ENCODE data around the gene GPC5. TPM values are rescaled to one million over a fixed set of nuclear protein-coding genes. Genes with fewer than 3 reads are reported as not detected.

GPC5 gene
- total RNA-seq, 1 donor from 2014 or later: 0.99 TPM

DNA sequence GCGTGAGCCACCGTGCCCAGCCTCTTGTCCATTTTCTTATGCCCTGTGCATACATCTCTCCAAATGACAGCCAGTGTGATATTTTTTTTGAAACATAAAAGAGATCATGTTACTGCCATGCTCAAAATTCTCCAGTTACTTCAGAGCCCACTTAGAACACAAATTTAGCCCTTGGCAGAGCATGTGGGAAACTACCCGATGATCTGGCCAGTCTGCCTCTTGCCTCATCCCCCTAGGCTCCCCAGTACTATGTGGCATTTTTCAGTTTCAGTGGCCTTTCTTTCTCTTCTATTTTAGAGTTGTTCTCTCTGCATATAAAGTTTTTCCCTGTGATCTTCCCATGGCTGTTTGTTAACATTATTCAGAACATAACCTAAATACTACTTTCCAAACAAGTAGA, 323.0 kb downstream of the GPC5 start:
- Mint-ChIP-seq H3K4me3 (ENCODE audit: unreplicated experiment) (no peak overlapping the region), H3K9me3 (ENCODE audit: low read depth) (no peaks in the 10 kb centered on the region), H3K4me1 (ENCODE audit: low read depth) (peaks cover 12% of the 10 kb centered on the region), H3K36me3 (ENCODE audit: low read depth) (no peaks in the 10 kb centered on the region), H3K27me3 (ENCODE audit: low read depth) (peaks cover 3% of the 10 kb centered on the region), H3K27ac (ENCODE audit: unreplicated experiment) (peak overlapping the region; percentile 13)
- no peak for DNase-seq (ENCODE audit: low spot score)
- TF ChIP-seq, protein P1, sequence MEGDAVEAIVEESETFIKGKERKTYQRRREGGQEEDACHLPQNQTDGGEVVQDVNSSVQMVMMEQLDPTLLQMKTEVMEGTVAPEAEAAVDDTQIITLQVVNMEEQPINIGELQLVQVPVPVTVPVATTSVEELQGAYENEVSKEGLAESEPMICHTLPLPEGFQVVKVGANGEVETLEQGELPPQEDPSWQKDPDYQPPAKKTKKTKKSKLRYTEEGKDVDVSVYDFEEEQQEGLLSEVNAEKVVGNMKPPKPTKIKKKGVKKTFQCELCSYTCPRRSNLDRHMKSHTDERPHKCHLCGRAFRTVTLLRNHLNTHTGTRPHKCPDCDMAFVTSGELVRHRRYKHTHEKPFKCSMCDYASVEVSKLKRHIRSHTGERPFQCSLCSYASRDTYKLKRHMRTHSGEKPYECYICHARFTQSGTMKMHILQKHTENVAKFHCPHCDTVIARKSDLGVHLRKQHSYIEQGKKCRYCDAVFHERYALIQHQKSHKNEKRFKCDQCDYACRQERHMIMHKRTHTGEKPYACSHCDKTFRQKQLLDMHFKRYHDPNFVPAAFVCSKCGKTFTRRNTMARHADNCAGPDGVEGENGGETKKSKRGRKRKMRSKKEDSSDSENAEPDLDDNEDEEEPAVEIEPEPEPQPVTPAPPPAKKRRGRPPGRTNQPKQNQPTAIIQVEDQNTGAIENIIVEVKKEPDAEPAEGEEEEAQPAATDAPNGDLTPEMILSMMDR (IDR thresholded peaks at IDR 0.05): no peak

- no peaks in the 10 kb centered on the region for H3K27me3 Mint-ChIP-seq (ENCODE audit: low read depth)
- H3K36me3 Mint-ChIP-seq (ENCODE audit: low read depth): no peaks in the 10 kb centered on the region
- peaks cover 12% of the 10 kb centered on the region for H3K4me1 Mint-ChIP-seq (ENCODE audit: low read depth)
- no peaks in the 10 kb centered on the region for H3K9me3 Mint-ChIP-seq (ENCODE audit: low read depth)
- DNase-seq (ENCODE audit: low spot score): no peak
- no peak overlapping the region for H3K4me3 Mint-ChIP-seq (ENCODE audit: unreplicated experiment)
- TF ChIP-seq, protein P1 (IDR thresholded peaks at IDR 0.05): peak; percentile 96
- no peak overlapping the region for H3K27ac Mint-ChIP-seq (ENCODE audit: unreplicated experiment)
These were observed 324.0 kb downstream of the GPC5 start for GRCh38 chr13:91722267-91722884.

DNA sequence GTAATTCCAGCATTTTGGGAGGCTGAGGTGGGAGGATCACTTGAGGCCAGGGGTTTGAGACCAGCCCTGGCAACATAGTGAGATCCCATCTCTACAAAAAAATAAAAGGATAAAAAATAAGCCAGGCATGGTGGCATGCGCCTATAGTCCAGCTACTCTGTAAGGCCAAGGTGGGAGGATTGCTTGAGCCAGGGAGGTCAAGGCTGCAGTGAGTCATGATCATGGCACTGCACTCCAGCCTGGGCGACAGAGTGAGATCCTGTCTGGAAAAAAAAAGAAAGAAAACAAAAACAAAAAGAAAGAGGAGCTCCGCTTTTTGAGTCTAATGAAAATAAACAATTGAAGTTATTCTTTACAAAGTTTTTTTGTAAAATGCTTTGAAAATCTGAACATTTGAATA, 326.2 kb downstream of the GPC5 start:
- H3K36me3 Mint-ChIP-seq (ENCODE audit: low read depth): no peaks in the 10 kb centered on the region
- no peaks in the 10 kb centered on the region for H3K27me3 Mint-ChIP-seq (ENCODE audit: low read depth)
- DNase-seq (ENCODE audit: low spot score): no peak
- peaks cover 12% of the 10 kb centered on the region for H3K4me1 Mint-ChIP-seq (ENCODE audit: low read depth)
- no peaks in the 10 kb centered on the region for H3K9me3 Mint-ChIP-seq (ENCODE audit: low read depth)
- TF ChIP-seq, protein P1 (IDR thresholded peaks at IDR 0.05): no peak
- no peak overlapping the region for H3K27ac Mint-ChIP-seq (ENCODE audit: unreplicated experiment)
- no peak overlapping the region for H3K4me3 Mint-ChIP-seq (ENCODE audit: unreplicated experiment)

DNA sequence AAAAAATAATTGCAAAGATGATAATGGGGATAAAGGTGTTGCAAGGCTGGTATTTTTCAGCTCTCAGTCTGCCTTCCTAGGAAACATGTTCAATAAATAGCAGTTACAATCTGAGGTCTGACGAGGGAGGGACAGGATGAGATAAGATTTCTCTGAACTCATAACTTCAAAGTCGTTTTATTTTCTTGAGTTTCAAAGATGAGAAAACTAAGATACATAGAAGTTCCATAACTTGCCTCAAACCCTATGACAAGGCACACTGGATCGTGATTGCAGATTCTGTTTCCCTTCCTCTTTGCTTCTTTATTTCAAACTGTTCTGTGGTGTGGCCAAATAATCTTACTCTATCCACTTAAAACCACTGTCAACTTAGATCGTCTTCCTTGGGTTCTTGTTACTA, 327.2 kb downstream of the GPC5 start:
- Mint-ChIP-seq H3K4me1 (ENCODE audit: low read depth) (peaks cover 12% of the 10 kb centered on the region), H3K36me3 (ENCODE audit: low read depth) (no peaks in the 10 kb centered on the region), H3K27me3 (ENCODE audit: low read depth) (no peaks in the 10 kb centered on the region), H3K9me3 (ENCODE audit: low read depth) (no peaks in the 10 kb centered on the region), H3K4me3 (ENCODE audit: unreplicated experiment) (no peak overlapping the region), H3K27ac (ENCODE audit: unreplicated experiment) (no peak overlapping the region)
- TF ChIP-seq, protein P1 (IDR thresholded peaks at IDR 0.05): no peak
- DNase-seq (ENCODE audit: low spot score): no peak

DNA sequence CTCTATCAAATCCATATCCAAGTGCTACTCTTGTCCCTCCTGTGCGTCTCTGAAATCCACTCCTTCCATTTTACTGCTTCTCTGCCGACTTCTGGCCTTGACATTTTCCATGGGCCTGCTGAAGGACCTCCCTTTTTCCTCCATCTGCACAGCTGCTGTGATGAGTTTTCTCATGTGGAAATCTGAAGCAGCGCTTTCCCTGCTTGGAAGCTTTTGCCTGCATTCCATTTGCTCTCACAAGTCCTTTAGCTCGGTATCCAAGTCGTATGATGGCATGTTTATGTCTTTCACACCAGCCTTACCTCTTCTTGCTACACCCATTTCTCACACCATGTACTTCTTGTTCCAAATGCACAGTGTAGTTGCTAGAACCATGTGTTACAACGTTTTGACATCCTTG, 328.2 kb downstream of the GPC5 start:
- DNase-seq (ENCODE audit: low spot score): no peak
- Mint-ChIP-seq H3K4me3 (ENCODE audit: unreplicated experiment) (no peak overlapping the region), H3K4me1 (ENCODE audit: low read depth) (peaks cover 7% of the 10 kb centered on the region), H3K27ac (ENCODE audit: unreplicated experiment) (no peak overlapping the region), H3K27me3 (ENCODE audit: low read depth) (no peaks in the 10 kb centered on the region), H3K36me3 (ENCODE audit: low read depth) (no peaks in the 10 kb centered on the region), H3K9me3 (ENCODE audit: low read depth) (no peaks in the 10 kb centered on the region)
- TF ChIP-seq, protein P1 (IDR thresholded peaks at IDR 0.05): no peak

Data from chondrocyte (in vitro differentiated cells).